ENCODE data around the gene NDUFA3.

- TF ChIP-seq CTCF (IDR thresholded peaks at IDR 0.05; ENCODE audit: extremely low read depth in 1 of 2, insufficient read depth in 1 of 2, low read depth in 1 of 2, low read length in 2 of 2) (no peak), EZH2 (IDR thresholded peaks at IDR 0.05; ENCODE audit: borderline replicate concordance, low read depth, low read length, severe bottlenecking) (no peak), POLR2AphosphoS5 (IDR thresholded peaks at IDR 0.05; ENCODE audit: insufficient read depth, low read depth, low read length) (no peak), GATA2 (IDR thresholded peaks at IDR 0.05; ENCODE audit: insufficient read depth, insufficient read length, low read depth, low read length) (no peak), POLR2A (IDR thresholded peaks at IDR 0.05; ENCODE audit: low read depth, low read length) (no peak)
Observed at GRCh38 chr19:54129617-54129996, 27.0 kb downstream of the NDUFA3 start.

All from endothelial cell of umbilical vein (primary cell).